NCI-H2227 (cell line): ENCODE data around the gene STOM.

ENCODE experiments used
- DNase-seq: peaks from one replicate; lab custom pipeline; 2025; ENCODE audit not compliant: unreplicated experiment; lab: John Stamatoyannopoulos, UW

The STOM gene

GRCh38 chr9:121349009-121349408 lies 21.0 kb downstream of the STOM start:
- DNase-seq, result no peak

DNA sequence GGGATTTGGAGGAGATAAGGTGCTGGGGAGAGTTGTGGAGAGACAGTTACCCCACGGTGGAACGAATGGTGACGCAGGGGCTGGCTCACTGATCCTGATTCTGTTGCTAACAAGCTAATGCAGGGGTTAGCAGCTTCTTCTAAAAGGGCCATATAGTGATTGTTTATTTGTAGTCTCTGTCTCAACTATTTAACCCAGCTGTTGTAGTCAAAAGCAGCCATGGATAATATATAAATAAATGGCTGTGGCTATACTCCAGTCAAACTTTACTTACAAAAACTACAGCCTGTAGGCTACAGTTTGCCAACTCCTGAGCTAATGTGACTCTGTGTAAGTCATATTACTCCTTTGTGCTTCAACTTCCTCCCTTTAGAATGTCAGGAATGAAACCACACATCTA lies 21.8 kb downstream of the STOM start:
- DNase-seq, result no peak

DNA sequence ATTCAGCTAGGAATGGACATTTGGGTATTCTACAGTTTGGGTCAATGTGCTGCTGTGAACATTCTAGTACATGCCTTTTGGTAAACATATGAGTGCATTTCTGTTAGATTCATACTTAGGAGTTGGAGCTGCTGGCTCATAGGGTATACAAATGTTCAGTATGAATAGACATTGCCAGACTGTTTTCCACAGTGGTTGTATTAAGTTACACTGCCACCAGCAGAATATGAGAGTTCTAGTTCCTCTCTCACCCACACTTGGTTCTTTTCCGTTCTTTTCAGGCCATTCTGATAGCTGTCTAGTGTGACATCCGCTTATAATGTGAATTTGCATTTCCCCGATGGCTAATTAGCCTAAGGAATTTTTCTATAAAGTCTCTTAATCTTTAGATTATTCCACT lies 25.0 kb downstream of the STOM start:
- DNase-seq, result no peak

GRCh38 chr9:121344184-121344583 lies 25.9 kb downstream of the STOM start:
- DNase-seq, result no peak

- DNase-seq, result no peak
These were observed 29.2 kb downstream of the STOM start for GRCh38 chr9:121340676-121341392.

- DNase-seq, result no peak
These were observed 30.6 kb downstream of the STOM start for GRCh38 chr9:121339437-121339836.

- no peak for DNase-seq
These were observed 33.4 kb downstream of the STOM start for GRCh38 chr9:121336665-121337064.

GRCh38 chr9:121333950-121334773 lies 35.9 kb downstream of the STOM start:
- no peak for DNase-seq

- DNase-seq, result no peak
These were observed 37.9 kb downstream of the STOM start for GRCh38 chr9:121331992-121332685.

GRCh38 chr9:121331549-121331948 lies 38.5 kb downstream of the STOM start:
- DNase-seq, result no peak

DNA sequence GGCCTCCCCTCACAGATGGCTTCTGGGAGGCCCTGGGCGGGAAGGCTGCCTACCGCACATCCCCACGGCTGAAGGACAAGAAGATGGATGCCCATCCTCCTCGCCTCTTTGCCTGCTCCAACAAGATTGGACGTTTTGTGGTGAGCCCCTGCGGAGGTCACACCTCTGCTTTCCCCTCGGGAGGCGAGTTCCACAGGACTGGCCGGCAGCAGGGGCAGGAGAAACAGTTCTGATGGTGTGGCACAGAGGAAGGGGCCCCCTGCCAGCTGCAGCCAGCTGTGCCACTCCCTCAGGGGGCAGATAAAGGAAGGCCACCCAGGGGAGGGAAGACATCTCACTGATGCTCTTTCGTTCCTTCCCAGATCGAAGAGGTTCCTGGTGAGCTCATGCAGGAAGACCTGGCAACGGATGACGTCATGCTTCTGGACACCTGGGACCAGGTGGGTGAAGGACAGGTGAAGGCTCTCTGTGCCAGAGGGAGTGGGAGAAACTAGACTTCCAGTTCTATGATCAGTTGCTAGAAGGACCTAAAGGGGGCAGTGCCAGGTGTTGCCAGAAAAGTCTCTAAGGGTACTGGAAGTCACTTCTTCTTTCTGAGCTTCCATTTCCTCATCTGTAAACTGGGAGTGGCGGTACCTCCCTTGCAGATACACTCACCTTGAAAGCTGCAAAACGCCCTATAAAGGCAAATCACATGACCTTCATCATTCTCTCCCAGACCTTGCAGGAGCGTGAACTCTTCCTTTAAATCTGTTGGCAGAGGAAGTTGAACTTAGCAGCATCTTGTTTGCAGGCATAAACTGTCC lies 41.0 kb downstream of the STOM start:
- DNase-seq, result no peak

GRCh38 chr9:121328476-121328875 lies 41.6 kb downstream of the STOM start:
- no peak for DNase-seq

- DNase-seq, result no peak
These were observed 43.0 kb downstream of the STOM start for GRCh38 chr9:121326901-121327613.

DNA sequence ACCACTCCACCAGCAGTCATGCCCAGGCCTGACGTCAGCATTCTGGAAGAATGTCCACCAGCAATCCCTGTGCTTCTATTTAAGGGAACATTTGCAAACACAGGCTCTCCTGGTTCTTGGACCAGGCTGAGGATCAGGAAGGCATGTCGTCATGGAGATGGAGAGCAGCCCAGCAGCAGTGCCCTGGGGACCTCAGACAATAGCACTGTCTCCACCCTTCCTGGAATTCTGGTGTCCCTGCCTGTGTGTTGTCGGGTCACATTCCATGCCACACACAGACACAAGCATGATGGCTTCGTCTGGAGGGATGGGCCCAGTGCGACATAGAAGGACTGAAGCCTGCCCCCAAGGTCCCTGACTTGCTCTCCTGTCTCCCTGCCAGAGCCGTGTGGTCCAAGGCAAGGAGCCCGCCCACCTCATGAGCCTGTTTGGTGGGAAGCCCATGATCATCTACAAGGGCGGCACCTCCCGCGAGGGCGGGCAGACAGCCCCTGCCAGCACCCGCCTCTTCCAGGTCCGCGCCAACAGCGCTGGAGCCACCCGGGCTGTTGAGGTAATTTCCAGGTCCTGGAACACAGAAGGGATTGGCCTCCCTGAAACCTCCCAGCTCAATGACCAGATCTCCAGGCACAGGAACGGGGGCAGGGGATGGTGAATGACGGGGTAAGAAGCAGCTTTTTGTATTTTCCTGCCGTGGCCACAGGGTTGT lies 43.8 kb downstream of the STOM start:
- DNase-seq, result no peak

DNA sequence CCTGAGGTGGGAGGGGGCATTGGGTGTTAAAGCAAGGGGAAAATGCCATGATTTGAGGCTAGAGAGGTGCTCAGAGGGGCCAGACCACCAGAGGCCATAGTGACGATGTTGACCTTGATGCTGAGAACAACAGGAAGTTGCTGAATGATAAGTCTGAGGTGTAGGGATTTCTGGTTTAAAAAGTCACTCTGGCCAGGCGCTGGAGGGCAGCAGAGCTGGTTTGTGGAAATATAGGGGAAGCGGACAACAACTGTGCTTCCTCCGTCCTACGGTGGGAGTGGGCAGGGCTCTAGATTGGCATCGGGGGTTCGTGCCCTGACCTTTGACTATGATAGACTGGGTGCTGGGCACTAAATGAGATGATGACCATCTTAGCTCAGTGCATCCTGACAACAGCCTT lies 44.7 kb downstream of the STOM start:
- DNase-seq, result no peak

DNA sequence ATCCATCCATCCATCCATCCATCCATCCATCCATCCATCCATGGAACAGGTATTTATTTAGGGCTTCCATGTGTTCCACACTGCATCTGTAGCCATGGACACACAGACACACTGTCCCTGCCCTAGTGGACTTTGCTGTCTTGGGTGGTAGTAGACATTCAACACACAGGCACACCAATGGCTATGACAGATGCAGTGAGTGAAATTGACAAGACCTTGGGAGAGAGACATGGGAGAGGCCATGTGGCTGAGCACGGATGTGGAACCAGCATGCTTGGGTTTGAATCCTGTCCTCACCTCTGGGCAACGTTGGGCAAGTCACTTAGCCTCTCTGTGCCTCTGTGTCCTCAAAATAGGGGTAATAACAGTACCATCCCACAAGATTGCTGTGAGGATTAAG lies 45.3 kb downstream of the STOM start:
- no peak for DNase-seq

- DNase-seq, result no peak
These were observed 45.7 kb downstream of the STOM start for GRCh38 chr9:121324316-121324715.

- no peak for DNase-seq
These were observed 46.5 kb downstream of the STOM start for GRCh38 chr9:121323449-121324151.

DNA sequence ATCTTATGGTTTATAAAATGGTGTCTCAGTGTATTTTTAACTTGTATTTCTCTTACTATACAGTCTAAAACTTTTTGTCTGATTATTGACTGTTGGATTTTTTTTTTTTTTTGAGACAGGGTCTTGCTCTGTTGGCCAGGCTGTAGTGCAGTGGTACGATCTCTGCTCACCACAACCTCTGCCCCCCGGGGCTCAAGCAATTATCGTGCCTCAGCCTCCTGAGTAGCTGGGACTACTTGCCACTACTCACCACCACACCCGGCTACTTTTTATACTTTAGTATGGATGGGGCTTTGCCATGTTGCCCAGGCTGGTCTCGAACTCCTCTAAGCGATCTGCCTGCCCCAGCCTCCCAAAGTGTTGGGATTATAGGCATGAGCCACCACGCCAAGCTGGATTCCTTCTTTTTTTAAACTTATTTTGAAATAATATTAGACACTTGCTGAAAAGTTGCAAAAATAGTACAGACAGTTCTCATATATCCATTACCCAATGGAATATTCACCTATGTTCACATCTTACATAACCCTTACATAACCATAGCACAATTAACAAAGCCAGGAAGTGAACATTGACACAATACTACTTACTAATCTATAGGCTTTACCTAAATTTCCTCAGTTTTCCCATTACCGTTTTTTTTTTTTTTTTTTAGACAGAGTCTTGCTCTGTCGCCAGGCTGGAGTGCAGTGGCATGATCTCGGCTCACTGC lies 47.2 kb downstream of the STOM start:
- no peak for DNase-seq
